HG03521 (cell line): ENCODE data around the gene SMCO4.

Experiments used
- ATAC-seq: cut with Tn5 transposase; IDR thresholded peaks from one replicate; pipeline ENCODE4 v1.9.1; 2021; ENCODE audit warnings: mild to moderate bottlenecking, moderate library complexity; ENCODE audit not compliant: unreplicated experiment

Gene SMCO4

DNA sequence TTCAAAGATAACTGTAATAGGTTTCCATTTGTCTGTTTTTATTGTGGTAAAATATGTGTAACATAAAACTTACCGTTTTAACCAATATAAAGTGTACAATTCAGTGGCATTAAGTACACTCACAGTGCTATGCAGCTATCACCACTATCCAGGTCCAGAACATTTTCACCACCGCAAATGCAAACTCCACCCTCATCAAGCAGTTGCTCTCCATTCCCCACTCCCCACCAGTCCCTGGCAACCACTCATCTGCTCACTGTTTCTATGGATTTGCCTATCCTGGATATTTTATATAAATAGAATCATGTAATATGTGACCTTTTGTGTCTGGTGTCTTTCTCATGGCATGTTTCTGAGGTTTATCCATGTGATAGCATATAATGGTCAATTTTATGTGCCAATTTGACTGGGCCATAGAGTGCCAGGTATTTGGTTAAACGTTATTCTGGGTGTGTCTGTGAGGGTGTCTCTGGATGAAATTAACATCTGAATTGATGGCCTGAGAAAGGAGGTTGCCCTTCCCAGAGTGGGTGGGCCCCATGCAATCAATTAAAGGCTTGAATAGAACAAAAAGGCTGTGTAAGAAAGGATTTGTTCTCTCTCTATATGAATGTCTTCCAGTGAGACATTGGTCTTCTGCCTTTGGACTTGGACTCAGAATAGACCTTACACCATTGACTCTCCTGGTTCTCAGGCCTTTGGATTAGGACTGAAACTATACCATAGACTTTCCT is 17.2 kb upstream of the SMCO4 start:
- ATAC-seq = no peak

DNA sequence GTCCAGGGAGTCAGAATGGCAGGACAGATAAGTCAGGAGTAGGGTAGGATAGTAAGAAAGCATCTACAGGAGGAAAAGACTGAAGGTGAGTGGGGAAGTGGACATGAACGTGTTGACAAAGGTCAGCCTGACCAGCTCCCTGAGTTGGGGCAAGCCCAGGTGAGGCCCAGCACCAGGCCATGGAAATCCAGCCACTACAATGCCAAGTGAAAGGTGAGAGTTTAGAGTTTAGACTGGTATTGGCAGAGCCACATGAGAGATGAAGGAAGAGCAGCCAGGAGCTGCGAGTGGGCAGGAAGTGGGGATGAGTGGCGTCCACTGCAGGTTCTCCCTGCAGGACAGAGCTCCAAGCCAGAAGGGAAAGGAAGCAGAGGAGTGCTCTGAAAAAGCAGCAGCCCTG is 16.5 kb upstream of the SMCO4 start:
- ATAC-seq = no peak

DNA sequence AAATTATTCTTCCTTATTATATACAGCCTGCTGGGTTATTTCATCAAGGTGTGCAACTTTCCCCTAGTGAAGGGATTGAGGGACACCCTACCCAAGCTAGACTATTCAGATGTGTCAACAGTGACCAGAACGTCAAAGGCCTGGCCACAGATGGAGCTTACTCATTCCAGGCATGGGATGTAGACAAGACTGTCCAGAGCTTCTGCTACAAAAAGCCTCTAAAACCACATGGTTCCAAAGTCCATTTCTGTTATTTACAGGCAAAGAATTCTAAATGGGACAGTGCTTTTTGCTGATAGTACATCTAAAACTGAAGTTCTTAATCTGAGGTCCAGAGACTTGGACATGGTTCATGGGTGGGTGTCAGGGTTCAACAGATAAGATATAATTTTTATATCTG is 9.7 kb upstream of the SMCO4 start:
- no peak for ATAC-seq

DNA sequence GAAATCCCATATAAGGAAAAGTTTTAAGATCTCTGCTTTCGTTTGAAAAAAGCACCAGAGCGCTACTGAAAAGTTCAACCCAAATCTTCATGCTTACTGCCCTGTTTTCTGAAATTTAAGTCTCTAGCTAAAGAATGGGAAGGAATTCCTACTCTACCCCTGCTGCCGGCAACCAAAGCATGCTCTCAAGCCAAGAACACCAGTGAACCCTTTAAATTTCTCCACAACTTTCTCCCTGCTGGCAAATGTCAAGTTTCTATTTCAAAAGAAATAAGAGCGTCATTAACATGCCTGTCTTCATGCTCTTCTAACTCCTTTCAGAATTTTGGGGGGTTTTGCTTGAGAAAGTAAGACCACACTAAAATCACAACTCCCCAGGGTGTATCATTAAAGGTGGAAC is 6.8 kb upstream of the SMCO4 start:
- ATAC-seq = no peak

DNA sequence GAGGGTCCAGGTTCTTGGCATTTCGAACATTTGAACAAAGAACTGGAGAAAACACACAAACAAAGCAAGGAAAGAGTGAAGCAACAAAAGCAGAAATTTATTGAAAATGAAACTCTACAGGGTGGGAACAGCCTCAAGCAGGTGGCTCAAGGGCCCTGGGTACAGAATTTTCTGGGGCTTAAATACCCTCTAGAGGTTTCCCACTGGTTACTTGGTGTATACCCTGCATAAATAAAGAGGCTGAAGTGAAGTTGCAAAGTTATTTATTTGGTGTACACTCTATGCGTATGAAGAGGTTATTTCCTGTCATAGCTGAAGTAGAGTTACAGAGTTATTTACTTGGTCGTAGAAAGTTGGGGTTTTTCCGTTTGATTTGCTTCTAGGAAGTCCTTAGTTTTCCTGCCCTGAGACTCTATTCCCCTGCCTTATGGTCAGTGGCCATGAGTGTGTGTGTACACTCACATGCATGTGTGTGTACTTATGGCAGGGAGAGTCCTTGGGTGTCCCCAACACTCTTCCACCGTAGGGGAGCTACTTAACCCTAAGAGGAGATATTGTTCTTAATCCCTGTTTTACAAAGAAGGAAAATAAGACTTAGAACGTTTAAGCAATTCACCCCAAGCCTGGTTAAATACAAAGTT is 5.6 kb upstream of the SMCO4 start:
- ATAC-seq = no peak

DNA sequence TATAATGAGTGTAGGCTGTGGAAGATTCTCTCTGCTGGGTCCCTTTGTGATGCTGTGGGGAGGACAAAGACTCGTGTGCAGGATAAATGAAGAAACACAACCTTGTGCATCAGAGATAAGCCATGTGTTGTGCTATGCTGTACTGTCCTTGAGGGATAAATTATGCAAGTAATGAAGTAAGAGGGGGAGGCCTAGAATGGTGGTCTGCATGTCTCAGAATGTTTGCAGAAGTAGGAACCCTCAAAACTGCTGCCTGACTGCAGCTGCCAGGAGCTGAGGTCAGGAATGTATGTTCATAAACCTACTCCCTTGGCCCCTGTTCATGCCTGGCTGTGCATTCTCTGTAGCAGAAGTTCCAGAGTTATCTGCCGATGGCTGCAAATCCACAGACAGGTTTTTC is 4.6 kb upstream of the SMCO4 start:
- ATAC-seq = no peak

DNA sequence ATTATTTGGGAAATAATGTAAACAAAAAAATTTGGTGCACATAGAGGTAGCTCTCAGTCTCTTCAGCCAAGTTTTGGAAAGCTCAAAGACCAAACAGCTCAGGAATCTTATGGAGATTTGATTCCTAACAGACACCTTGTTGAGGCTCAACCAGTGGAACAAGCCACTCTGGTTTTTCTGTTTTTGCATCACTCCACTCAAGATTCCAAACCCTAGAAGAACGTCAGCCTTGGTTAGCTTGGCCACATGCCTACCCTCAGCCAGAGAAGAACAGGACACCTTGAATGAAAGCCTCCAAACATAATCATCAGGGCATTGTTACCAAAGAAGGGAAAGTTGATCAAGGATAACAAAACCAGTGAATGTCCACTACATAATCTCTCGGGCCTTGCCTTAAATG is 3.8 kb upstream of the SMCO4 start:
- no peak for ATAC-seq

DNA sequence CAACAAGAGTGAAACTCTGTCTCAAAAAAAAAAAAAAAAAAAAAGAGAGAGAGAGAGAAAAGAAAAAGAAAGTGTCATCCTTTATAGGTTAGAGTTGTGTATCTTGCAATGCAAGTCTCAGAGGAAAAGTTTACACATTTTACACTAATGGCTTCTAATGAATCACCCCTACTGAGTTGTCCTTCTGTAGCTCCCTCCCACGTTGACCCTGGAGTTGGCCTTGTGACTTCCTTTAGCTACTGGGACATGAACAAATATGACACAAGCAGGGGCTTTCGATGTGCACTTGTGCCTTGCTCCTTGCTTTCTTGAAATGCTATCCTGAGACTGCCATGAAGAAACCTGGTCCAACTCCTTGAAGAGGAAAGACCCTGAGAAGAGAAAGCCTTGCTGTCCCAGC is 2.4 kb upstream of the SMCO4 start:
- ATAC-seq = no peak

DNA sequence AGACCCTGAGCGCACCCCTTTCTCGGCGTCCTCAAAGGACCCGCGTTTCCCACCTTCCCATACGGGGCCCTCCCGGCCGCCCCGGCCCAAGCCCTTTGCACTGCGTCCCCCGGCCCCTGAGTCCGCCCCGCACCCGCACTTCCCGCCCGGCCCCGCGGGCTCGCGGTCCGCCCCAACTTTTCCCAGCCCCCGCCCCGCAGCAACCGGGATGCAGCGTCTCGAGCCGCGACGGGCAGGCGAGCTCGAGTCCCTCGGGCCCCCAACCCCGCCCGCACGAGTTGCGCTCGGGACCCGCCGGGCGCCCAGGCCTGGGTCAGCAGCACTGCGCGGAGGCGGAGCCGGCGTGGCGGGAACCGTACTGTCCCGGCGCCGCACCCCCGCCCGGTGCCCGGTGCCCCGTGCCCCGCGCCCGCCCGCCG is 371 bp downstream of the SMCO4 start:
- peak; percentile 40 for ATAC-seq

DNA sequence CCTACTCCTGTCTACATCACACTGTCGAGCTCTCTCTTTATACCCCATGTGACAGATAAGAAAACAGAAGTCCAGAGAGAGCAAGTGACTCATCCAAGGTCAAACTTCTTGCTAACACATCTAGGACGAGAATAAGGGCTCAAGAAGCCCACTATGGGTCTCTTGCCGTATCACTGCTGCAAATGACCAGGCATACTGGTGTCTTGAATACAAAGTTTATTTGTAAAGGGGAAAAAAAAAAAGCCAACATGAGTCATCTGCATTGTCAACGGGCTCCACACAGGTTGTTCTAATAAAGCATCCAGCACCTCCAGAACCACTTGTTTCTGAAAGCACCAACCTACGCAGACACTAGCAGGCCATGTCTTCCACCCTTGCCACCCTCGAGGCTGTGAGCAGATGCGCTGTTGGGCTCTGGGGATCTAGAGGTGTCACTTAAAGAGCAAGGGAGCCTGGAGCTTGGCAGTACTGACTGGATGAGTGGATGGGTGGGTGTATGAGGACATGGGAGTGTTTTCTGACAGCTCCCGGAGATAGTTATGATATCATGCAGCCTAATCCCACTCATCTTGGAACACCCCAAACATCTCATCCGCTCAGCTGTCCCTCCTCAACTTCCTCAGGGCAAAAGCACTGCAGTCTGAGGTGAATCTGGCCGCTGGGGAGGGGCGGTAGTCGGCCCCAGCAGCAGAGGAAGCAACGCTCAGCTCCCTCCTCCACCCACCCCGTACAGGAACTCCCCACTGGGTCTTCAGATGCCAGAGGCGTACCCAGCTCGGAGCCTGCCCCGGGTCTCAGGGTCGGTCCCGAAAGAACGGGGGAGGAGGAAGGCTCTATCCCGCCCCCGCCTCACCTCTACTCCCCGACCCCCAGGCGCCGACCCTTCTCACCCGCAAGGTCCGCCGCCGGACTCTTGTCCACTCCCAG is 1.0 kb downstream of the SMCO4 start:
- ATAC-seq = peak; percentile 44

DNA sequence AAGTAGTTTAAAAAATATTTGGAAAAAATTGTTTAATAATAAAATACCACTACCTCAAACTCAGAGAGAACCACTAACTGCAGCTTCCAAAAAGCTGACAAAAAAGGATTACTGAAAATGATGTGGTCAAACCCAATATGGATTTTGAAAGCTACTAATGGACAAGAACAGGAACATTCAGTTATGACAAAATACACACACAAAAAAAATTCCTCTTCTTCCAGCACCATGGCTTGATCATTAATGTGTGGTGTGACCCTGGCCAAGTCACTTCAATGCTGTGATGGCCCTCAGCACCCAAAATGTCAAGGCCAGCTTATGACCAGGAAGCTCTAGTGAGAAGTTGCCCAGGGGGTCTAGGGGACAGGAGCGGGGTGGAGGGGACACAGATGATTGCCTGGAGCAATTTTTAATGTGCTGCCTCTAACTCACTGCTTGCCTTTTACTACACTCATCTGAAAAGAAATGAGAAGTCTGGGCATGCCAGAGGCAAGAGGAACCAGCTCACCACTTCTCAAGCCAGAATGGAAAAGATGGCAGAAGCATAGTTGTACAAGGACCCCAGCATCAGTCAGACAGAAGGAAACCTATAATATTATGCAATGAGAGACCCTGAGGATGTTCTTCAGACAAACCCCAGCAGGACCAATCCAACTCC is 2.2 kb downstream of the SMCO4 start:
- no peak for ATAC-seq

DNA sequence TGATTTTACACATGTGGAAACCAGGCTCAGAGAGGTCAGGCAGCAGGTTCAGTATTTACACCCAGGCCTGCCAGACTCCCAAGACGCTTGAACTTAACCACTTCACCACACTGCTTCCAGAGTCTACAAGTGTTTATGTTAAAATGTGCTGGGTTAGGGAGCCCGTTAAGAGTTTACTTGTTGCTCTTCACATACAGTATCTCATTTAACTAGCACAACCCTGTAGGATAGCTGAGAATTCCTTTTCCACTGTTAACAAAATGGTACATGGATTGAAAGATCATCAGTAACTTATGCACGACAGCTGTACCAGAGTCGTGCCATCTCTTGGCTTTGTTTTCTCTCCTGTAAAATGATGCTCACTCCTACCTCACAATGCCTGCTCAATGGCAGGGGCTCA is 2.9 kb downstream of the SMCO4 start:
- no peak for ATAC-seq

DNA sequence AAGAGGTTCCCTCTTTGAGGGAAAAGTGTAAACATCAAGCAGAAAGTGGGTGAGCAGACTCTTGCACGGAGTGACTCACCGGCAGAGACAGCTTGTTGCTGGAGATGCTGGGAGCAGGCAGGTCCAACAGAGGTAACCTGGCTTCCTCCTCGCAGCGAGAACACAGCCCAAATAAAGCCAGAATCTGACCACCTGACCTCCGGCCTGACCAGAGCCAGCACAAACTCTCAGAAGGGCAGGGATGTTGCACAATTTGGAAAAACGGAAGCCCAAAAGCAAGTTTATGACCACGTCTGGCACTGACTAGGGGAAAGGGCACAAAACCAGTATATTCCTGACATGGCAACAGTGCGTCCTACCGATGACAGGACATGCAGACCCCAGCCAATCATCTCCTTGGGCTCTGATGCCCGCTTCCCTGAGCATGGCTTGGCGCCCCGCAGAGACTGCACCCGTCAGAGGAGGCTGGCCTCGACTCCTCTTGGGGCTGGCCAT is 5.4 kb downstream of the SMCO4 start:
- no peak for ATAC-seq

DNA sequence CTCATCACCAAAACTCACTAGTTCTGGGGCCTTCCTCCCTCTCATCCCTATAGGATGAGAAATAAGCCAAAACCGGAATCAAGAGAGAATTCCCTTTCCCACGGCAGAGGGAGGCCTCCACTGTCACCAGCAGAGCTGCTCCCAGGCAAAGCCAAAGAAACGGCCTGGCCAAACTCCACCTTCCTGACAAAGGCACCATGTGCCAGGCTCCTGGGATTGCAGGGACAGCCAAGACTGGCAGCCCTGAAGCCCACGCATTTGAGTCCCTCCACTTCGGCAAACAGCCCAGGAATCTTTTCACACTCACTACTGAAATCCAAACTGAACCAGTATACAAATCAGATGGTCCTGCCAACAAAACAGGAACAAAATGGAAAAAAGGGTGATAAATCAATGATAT is 6.1 kb downstream of the SMCO4 start:
- no peak for ATAC-seq

DNA sequence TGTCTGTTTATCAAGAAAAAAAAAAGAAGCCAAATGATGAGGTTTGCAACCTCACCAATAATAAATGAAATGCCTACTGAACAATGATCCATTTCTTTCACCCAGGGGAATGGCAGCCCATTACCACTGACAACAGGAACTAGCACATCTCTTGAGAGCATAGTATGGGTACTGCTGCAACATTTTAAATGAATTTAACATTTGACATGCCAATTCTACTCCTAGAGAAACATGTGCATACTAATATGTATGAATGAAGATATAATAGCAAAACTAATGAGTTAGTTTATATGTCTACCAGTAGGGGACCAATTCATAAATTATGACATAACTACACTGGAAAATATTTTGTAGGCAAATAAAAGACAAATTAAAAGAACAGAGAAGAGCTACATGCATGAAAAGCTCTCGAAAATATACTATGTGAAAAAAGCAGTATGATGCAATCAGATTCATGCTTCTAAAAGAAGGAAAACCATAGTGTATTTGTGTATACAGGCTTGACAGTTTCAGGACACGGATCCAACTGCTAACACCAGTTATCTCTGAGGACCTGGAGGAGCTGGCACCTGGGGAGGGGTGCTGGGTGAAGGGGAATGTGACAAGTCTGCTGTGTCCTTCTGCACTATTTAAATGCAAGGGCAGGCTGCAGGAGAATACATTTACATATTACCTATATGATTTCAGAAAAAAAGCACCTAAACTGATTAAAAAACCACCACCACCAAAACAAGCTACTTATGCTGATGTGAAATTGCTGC is 6.9 kb downstream of the SMCO4 start:
- no peak for ATAC-seq

DNA sequence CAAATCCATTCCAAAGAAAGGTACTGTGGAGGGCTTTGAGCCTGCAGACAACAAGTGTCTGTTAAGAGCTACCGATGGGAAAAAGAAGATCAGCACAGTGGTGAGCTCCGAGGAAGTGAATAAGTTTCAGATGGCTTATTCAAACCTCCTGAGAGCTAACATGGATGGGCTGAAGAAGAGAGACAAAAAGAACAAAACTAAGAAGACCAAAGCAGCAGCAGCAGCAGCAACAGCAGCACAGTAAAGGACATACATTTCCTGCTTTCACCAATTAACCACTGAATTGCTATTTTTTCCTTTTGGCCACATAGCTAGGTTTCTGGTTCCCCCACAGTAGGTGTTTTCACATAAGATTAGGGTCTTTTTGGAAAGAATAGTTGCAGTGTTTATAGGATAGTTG is 7.6 kb downstream of the SMCO4 start:
- peak; percentile 40 for ATAC-seq

DNA sequence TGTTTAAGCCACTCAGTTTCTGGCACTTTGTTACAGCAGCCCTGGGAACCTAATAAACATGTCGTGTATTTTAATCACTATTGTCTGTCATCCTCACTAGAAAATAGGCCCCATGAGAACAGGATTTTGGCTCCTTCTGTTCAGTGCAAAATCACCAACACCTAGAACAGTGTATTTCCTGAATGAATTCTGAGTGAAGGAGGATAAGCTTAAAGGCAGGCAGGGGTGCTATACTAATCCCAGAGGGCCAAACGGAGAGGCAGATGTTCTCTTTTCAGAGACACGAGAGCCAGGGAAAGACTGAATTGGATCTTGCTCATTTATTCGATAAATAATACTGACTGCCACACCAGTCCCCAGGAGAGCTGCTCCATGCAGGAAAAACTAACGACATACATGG is 10.4 kb downstream of the SMCO4 start:
- ATAC-seq = no peak

DNA sequence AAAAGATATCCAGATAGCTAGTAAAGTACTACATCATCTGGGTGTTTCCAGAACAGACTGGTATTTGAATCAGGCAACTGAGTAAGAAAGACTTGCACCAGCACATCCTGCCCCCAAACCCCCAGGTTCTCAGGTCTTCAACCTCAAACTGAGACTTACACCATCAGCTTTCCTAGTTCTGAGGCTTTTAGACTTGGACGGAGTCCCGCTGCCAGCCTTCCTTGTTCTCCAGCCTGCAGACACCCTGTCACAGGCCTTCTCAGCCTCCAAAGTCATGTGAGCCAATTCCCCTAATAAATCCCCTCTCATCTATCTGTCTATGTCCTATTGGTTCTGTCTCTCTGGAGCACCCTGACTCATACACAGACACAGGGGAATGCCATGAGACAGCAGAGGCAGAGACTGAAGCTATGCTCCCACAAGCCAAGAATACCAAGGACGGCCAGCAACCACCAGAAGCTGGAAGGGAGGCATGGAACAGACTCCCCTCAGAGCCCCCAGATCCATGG is 10.9 kb downstream of the SMCO4 start:
- no peak for ATAC-seq

DNA sequence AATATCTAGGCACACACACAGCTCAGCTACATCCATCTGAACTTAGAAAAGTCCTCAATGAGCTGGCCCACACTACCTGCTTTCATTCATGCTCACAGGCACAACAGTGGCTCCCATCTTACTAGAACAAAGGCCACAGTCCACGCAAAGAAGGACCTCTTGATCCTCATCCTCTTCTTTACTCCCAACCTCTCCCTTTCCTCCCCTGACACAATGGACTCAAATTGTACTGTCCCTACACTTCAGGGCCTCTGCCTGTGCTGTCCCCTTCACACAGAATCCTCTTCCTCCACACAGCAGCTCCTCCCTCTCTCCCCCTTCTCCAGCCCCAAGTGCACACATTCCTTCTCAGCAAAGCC is 12.7 kb downstream of the SMCO4 start:
- no peak for ATAC-seq
